CD4-positive, alpha-beta memory T cell (primary cell): ENCODE results near the gene DIPK1B. TPM values are rescaled to one million over a fixed set of nuclear protein-coding genes. Genes with fewer than 3 reads are reported as not detected.

ENCODE experiments used
- CTCF ChIA-PET: fragments of 350-600 bp; sonication (Branson Sonifier 250); formaldehyde crosslinking; loops from one replicate; lab custom pipeline; 2021; ENCODE audit warnings: inconsistent platforms; ENCODE audit not compliant: partially characterized antibody; lab: Charles Lee
- POLR2A ChIA-PET: fragments of 350-600 bp; sonication (Branson Sonifier 250); formaldehyde crosslinking; loops from one replicate; lab custom pipeline; 2021; ENCODE audit not compliant: partially characterized antibody; lab: Charles Lee
- DNase-seq, 5 donors: peaks; one replicate each; pipeline versions ENCODE4 v3.0.0 to v3.0.0-alpha.2; 2020 to 2022; ENCODE audit warnings: mixed read lengths in 1 of 5
- H3K27ac ChIP-seq: one replicate; pipeline ENCODE4 v1.7.0; 2013; ENCODE audit warnings: low read depth, low read length
- H3K27me3 ChIP-seq: 2 replicates; pipeline ENCODE4 v1.7.0; 2013; ENCODE audit warnings: mild to moderate bottlenecking, low read length, moderate library complexity; ENCODE audit not compliant: insufficient read depth
- H3K36me3 ChIP-seq: 2 replicates; pipeline ENCODE4 v1.7.0; 2013; ENCODE audit warnings: mild to moderate bottlenecking, low read length, moderate library complexity; ENCODE audit not compliant: insufficient read depth
- H3K4me1 ChIP-seq: 2 replicates; pipeline ENCODE4 v1.7.0; 2013; ENCODE audit warnings: mild to moderate bottlenecking, low read length, moderate library complexity; ENCODE audit not compliant: insufficient read depth
- H3K4me3 ChIP-seq, 2 donors: one replicate each; pipeline ENCODE4 v1.7.0; 2013; ENCODE audit warnings: low read length in 2 of 2, mild to moderate bottlenecking in 1 of 2
- H3K9me3 ChIP-seq, 2 donors: one replicate each; pipeline ENCODE4 v1.7.0; 2013; ENCODE audit warnings: low read length in 2 of 2, control low read depth in 1 of 2; ENCODE audit not compliant: control insufficient read depth in 1 of 2
- H3K27ac Mint-ChIP-seq, 7 donors: one replicate each; pipeline ENCODE4 v1.8.0; 2020 to 2021; ENCODE audit warnings: mixed read lengths in 7 of 7, mild to moderate bottlenecking in 6 of 7, inconsistent platforms in 3 of 7, moderate library complexity in 3 of 7
- H3K27me3 Mint-ChIP-seq, 2 donors: one replicate each; pipeline ENCODE4 v1.8.0; 2020 to 2021; ENCODE audit warnings: mixed read lengths in 2 of 2
- H3K36me3 Mint-ChIP-seq, 2 donors: one replicate each; pipeline ENCODE4 v1.8.0; 2020 to 2021; ENCODE audit warnings: mixed read lengths in 2 of 2, inconsistent platforms in 1 of 2, mild to moderate bottlenecking in 1 of 2
- H3K4me1 Mint-ChIP-seq, 4 donors: one replicate each; pipeline ENCODE4 v1.8.0; 2020 to 2021; ENCODE audit warnings: mixed read lengths in 4 of 4, mild to moderate bottlenecking in 1 of 4
- H3K4me3 Mint-ChIP-seq, 8 donors: one replicate each; pipeline ENCODE4 v1.8.0; 2020 to 2021; ENCODE audit warnings: mixed read lengths in 8 of 8, mild to moderate bottlenecking in 7 of 8, moderate library complexity in 6 of 8, inconsistent platforms in 3 of 8
- H3K9me3 Mint-ChIP-seq, 8 donors: one replicate each; pipeline ENCODE4 v1.8.0; 2020 to 2021; ENCODE audit warnings: mixed read lengths in 8 of 8, mild to moderate bottlenecking in 5 of 8, inconsistent platforms in 3 of 8, moderate library complexity in 1 of 8
- intact Hi-C: fragments of 100-400 bp; cut with micrococcal nuclease; formaldehyde crosslinking; loops from one replicate; pipeline ENCODE4 v1.15.1; 2023
- polyA plus RNA-seq, 2 donors: library from polyadenylated mRNA; unstranded; fragments of 300-500 nt; fragmentation: Illumina TruSeq; gene quantifications; one replicate each; pipeline ENCODE4 v1.2.3, GENCODE V29; 2021
- total RNA-seq, 2 experiments: library from RNA; stranded (reverse); gene quantifications; one replicate each; pipeline ENCODE4 v1.2.3, GENCODE V29; 2021

Gene DIPK1B
- total and polyA plus RNA-seq, 4 experiments from 2014 or later = not detected

GRCh38 chr9:136738960-136739359, 26.6 kb downstream of the DIPK1B start:
- CTCF ChIA-PET = no interaction called here
- H3K27ac Mint-ChIP-seq = no peak overlapping the region
- H3K27me3 ChIP-seq = no peaks in the 10 kb centered on the region

GRCh38 chr9:136739509-136739908, 27.1 kb downstream of the DIPK1B start:
- H3K4me1 Mint-ChIP-seq = peaks cover 0 to 7% (median 3%) of the 10 kb centered on the region in 4 donors
- Histone ChIP-seq H3K9me3 (no peaks in the 10 kb centered on the region), H3K4me3 (no peak overlapping the region), H3K4me1 (peaks cover 13% of the 10 kb centered on the region), H3K27me3 (no peaks in the 10 kb centered on the region), H3K36me3 (no peaks in the 10 kb centered on the region), H3K27ac (no peak overlapping the region)
- POLR2A ChIA-PET = no interaction called here
- DNase-seq = no peak
- no peaks in the 10 kb centered on the region for H3K9me3 Mint-ChIP-seq
- intact Hi-C loops = no loop called here
- no peak overlapping the region for H3K27ac Mint-ChIP-seq
- no peaks in the 10 kb centered on the region for H3K36me3 Mint-ChIP-seq
- CTCF ChIA-PET = no interaction called here
- H3K4me3 Mint-ChIP-seq = no peak overlapping the region
- H3K27me3 Mint-ChIP-seq = no peaks in the 10 kb centered on the region

More at GRCh38 chr9:136738960-136739359, 26.6 kb downstream of the DIPK1B start:
- POLR2A ChIA-PET = no interaction called here
- H3K9me3 ChIP-seq = no peaks in the 10 kb centered on the region
- no peaks in the 10 kb centered on the region for H3K36me3 ChIP-seq
- H3K4me3 Mint-ChIP-seq = no peak overlapping the region
- DNase-seq = peak in 1 of 5 donors; percentile 9
- intact Hi-C loops = no loop called here
- H3K36me3 Mint-ChIP-seq = no peaks in the 10 kb centered on the region
- no peaks in the 10 kb centered on the region for H3K9me3 Mint-ChIP-seq
- H3K4me1 Mint-ChIP-seq = peaks cover 0 to 7% (median 3%) of the 10 kb centered on the region in 4 donors
- H3K27me3 Mint-ChIP-seq = no peaks in the 10 kb centered on the region
- H3K4me1 ChIP-seq = peaks cover 13% of the 10 kb centered on the region
- H3K27ac ChIP-seq = no peak overlapping the region
- H3K4me3 ChIP-seq = no peak overlapping the region

GRCh38 chr9:136740069-136740468, 27.7 kb downstream of the DIPK1B start:
- H3K27me3 Mint-ChIP-seq = no peaks in the 10 kb centered on the region
- DNase-seq = peak in 1 of 5 donors; percentile 18
- no peaks in the 10 kb centered on the region for H3K9me3 Mint-ChIP-seq
- no peak overlapping the region for H3K27ac Mint-ChIP-seq
- Histone ChIP-seq H3K36me3 (no peaks in the 10 kb centered on the region), H3K9me3 (no peaks in the 10 kb centered on the region), H3K27ac (no peak overlapping the region), H3K27me3 (no peaks in the 10 kb centered on the region), H3K4me1 (peaks cover 13% of the 10 kb centered on the region), H3K4me3 (no peak overlapping the region)
- ChIA-PET POLR2A (no interaction called here), CTCF (no interaction called here)
- peaks cover 0 to 7% (median 3%) of the 10 kb centered on the region in 4 donors for H3K4me1 Mint-ChIP-seq
- H3K36me3 Mint-ChIP-seq = no peaks in the 10 kb centered on the region
- no peak overlapping the region for H3K4me3 Mint-ChIP-seq
- intact Hi-C loops = no loop called here

GRCh38 chr9:136740491-136740890, 28.1 kb downstream of the DIPK1B start:
- H3K36me3 ChIP-seq = no peaks in the 10 kb centered on the region
- POLR2A ChIA-PET = interaction anchor here (1.0 kb wide), 1 partner anchor 11 kb away, joined by 3 read pairs; no protein-coding TSS in a partner anchor
- peak overlapping the region in 2 of 8 donors; percentile 49 to 58 for H3K4me3 Mint-ChIP-seq
- peak in 1 of 5 donors; percentile 26 for DNase-seq
- H3K27me3 ChIP-seq = no peaks in the 10 kb centered on the region
- no peak overlapping the region for H3K27ac Mint-ChIP-seq
- no peaks in the 10 kb centered on the region for H3K9me3 Mint-ChIP-seq
- intact Hi-C loops = no loop called here
- peaks cover 0 to 7% (median 3%) of the 10 kb centered on the region in 4 donors for H3K4me1 Mint-ChIP-seq
- H3K27ac ChIP-seq = no peak overlapping the region
- H3K36me3 Mint-ChIP-seq = no peaks in the 10 kb centered on the region
- CTCF ChIA-PET = no interaction called here
- H3K4me3 ChIP-seq = no peak overlapping the region
- H3K4me1 ChIP-seq = peaks cover 13% of the 10 kb centered on the region
- no peaks in the 10 kb centered on the region for H3K9me3 ChIP-seq
- H3K27me3 Mint-ChIP-seq = no peaks in the 10 kb centered on the region

- Histone ChIP-seq H3K27me3 (no peaks in the 10 kb centered on the region), H3K4me1 (peaks cover 13% of the 10 kb centered on the region), H3K36me3 (no peaks in the 10 kb centered on the region), H3K4me3 (peak overlapping the region in 1 of 2 donors; percentile 28), H3K9me3 (no peaks in the 10 kb centered on the region), H3K27ac (no peak overlapping the region)
- intact Hi-C loops = no loop called here
- ChIA-PET CTCF (no interaction called here), POLR2A (interaction anchor here (0.7 to 1.5 kb wide), 3 partner anchors 11 to 16 kb away, joined by 3 to 13 read pairs (median 3); no protein-coding TSS in a partner anchor)
- Mint-ChIP-seq H3K27ac (peak overlapping the region in 1 of 7 donors; percentile 51), H3K36me3 (no peaks in the 10 kb centered on the region), H3K27me3 (no peaks in the 10 kb centered on the region), H3K9me3 (no peaks in the 10 kb centered on the region), H3K4me1 (peaks cover 0 to 7% (median 3%) of the 10 kb centered on the region in 4 donors), H3K4me3 (peak overlapping the region in 6 of 8 donors; percentile 25 to 76 (median 68))
- peak in 1 of 5 donors; percentile 20 for DNase-seq
Measured at GRCh38 chr9:136740971-136741882, 28.9 kb downstream of the DIPK1B start.

- Mint-ChIP-seq H3K4me1 (peaks cover 0 to 7% (median 3%) of the 10 kb centered on the region in 4 donors), H3K36me3 (no peaks in the 10 kb centered on the region), H3K4me3 (peak overlapping the region in 6 of 8 donors; percentile 25 to 76 (median 68)), H3K27me3 (peaks cover 0 to 2% of the 10 kb centered on the region in 2 donors), H3K9me3 (no peaks in the 10 kb centered on the region), H3K27ac (no peak overlapping the region)
- ChIA-PET POLR2A (interaction anchor here (0.7 to 1.5 kb wide), 2 partner anchors 14 to 17 kb away, joined by 3 to 13 read pairs; no protein-coding TSS in a partner anchor), CTCF (no interaction called here)
- Histone ChIP-seq H3K27ac (no peak overlapping the region), H3K9me3 (no peaks in the 10 kb centered on the region), H3K4me3 (peak overlapping the region in 1 of 2 donors; percentile 28), H3K36me3 (no peaks in the 10 kb centered on the region), H3K4me1 (peaks cover 13% of the 10 kb centered on the region), H3K27me3 (no peaks in the 10 kb centered on the region)
- peak in 1 of 5 donors; percentile 29 for DNase-seq
- intact Hi-C loops = no loop called here
Measured at GRCh38 chr9:136741883-136742571, 29.7 kb downstream of the DIPK1B start.
